Left hindlimb (tissue), 1 donor: ENCODE results near the gene DYRK1A.

Source experiments
- DNase-seq: peaks from one replicate; pipeline ENCODE4 v3.0.0-alpha.2; 2018

DYRK1A gene

DNA sequence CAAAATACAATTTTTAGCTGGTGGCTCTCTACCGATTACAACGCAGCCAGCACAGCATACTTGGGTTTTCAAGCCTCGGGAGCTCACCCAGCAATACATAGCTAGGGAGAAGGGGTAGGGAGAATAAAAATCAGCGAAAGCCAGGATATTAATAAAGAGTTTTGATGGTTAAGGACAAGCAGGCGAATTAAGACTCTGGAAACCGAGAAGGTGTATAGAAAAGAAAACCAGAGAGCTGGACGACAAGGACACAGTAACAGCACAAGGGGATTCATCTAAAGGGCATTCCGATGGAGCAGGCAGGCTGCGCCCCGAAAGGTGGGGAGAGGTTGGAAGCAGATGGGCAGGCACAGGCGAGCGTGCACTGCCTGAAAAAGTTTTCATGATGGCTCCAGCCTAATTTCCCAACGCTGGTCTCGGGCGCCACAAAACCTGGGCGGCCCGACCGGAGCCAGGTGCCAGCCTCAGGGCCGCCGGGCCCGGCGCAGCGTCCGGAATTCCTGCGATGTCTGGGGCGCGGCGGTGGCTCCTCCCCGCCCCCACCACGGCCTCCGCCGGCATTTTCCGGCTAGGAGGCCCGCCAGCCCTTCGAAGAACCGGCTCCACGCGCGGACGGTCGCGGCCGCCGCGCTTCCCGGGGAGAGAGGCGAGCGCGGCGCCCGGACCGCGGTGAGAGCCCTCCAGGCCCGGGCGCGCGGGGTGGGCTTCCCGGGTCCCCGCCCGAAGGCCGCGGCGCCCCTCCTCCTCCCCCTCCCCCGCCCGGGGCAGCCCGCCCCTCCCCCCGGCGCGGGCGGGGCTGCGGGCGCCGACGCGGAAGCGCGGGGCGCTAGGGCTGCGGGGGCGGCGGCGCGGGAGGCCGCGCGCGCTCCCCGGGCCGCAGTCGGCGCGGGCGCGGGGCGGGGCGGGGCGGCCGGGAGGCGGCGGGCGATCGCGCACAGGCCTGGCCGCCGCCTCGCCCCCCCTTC, 774 bp upstream of the DYRK1A start:
- peak; percentile 79 for DNase-seq

DNA sequence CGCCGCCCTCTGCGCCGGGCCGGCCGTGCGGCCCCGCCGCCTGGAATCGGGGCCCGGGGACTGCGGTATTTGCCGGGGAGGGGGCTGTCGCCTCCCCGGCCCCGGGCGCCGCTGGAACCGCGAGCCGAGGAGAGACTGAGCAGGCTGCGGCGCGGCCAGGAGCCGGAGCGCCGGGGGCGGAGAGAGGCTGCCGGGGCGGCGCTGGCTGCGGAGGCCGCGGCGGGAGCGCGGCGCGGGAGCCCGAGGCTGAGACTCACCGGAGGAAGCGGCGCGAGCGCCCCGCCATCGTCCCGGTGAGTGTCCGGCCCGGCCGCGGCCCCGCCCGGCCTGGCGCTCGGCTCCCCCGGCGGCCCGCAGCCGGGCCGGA, 746 bp downstream of the DYRK1A start:
- DNase-seq, result peak; percentile 43

DNA sequence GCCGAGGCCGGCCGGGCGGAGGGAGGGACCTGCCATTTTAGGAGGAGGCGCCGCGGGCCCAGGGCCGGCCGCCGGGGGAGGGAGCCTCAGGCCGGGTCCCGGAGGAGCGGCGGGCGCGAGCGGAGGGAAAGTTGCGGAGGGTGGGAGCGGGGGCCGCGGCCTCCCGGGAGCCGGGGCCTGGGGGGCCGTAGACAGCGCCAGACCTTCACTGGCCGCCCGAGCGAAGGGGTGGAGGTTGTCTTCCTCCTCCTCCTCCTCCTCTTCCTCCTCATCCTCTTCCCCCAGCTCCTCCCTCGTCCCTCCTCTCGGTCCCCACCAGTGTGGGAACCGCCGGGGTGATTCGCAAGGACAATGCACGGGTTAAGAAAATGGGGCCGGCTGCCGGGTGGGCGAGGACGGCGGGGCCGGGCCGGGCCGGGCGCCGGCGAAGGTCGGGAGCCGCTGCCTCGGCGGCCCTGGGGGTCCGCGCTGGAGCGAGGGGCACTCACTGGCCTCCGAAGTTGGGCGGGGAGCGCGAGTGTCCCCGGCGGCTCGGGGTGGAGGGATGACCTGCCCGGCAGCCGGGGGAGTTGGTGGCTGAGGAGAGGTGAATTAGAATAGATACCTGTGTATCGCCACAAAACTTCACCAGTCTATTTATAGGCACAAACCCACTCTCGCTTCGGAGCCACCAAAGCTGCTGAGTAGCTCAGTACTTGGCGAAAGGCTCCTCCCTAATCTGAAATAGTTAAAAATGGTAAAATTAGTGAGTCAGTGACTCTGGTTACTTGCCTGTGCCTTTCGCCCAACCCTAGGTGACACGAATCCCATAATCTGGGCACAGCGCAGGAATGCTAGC, 1.3 kb downstream of the DYRK1A start:
- peak; percentile 72 for DNase-seq

DNA sequence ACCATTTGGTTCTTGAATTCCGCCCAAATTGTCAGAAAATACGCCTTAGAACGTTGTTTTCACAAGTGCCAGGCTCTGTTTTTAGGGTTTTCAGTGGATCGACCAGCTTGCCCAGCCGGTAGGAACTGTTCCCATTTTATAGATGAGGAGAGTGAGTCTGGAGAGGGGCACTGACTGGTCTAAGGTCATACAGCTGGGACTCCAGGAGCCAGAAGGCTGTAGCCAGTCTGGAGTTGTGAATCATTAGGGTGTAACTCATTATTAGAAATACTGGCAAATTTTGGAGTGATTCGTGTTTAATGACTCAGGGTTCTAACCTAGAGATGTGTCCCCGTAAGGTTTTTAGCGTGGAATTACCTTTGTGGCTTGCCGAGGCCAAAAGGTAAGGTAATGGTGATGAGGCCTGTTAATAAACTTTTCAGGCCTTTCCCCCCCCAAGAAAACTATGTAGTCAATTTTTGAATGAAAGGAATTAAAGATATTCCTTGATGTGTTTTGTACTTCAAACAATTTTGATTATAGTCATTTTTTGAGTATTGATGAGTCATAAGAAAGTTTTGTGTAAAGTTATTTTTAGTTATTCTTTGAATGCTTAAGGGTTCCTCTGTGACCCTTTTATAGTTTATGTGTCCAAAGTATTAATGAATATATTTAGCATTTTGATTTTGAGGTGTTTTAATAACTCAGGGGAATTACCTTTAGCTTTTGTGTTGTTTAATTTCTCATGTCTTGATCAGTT, 2.1 kb downstream of the DYRK1A start:
- DNase-seq, result no peak

DNA sequence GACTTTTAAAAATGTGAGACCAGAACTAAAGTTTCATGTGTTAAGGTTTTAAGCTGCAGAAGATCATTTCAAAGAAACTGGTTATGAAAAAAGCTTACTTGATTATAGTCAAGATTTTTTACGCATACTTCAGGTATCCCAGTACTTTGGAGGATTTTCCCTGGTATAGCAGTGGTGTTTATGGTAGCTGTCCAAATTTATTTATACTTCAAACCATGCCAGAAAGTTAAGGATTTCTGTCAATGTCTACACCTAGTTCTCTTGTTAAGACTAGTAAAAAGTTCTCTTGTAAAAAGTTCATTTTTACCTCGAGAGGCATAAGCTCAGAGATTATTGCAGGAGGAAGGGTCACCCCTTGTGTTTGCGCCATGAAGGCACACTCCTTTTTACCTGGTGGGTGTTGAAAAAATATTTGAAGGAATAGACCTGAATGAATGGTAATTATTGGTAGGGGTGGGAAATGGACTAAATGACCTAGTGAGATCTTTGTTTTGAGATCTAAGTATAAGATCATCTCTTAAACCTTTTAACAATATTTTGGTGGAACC, 2.8 kb downstream of the DYRK1A start:
- DNase-seq, result no peak

DNA sequence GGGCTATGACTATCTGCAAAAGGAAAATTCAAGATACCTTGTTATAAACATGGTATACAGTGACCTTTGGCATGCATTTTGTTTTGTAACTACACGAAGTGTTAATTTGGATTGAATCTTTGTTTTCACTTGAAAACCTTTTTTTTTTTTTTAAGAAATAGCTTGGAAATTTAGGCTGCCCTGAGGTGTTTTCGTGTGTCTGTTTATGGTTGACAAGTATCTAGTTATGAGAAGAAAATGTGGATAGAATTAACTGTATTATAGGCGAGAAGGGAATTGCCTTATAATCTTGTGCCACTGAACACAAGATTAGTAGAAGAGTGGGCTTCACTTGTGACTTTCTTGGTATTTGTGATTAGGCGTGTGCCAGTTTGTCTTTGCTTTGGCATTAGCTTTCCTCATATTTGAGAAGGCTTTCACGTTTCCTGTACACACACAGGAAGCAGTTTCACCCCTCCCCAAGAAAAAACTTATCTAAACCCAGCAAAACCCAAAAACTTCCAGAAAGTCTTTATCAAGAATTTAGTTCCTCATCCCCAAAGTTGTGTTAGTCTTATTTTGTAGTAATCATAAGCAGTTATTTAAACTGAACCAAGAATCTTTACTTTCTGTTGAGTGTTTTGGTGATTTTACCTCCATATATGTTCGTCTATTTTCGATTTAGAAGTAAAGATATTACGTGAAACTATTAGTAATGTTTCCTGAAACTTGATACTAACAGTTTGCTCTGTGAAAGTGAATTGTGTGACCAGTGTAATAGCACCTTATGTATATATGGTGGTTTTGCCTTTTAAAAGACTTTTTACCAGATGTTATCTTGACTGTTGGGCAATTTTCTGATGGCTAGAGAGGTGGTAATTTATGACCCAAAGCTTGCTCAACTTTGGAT, 3.8 kb downstream of the DYRK1A start:
- DNase-seq, result no peak

DNA sequence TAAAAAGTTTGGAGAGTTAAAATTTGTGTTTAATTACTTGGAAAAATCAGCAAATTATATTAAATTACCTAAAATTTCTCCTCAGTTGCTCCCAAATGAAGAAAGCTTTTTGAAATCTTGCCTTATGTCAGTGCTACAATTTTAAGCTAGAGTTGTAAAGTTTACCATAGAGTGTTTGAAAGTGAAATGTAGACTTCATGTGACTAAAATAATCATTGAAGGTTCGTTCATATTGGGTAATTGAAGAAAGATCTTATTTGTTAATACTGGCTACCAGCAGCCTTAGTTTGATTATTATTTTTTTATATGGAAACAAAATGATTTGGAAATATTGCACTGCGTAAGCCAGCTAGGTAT, 4.4 kb downstream of the DYRK1A start:
- no peak for DNase-seq

DNA sequence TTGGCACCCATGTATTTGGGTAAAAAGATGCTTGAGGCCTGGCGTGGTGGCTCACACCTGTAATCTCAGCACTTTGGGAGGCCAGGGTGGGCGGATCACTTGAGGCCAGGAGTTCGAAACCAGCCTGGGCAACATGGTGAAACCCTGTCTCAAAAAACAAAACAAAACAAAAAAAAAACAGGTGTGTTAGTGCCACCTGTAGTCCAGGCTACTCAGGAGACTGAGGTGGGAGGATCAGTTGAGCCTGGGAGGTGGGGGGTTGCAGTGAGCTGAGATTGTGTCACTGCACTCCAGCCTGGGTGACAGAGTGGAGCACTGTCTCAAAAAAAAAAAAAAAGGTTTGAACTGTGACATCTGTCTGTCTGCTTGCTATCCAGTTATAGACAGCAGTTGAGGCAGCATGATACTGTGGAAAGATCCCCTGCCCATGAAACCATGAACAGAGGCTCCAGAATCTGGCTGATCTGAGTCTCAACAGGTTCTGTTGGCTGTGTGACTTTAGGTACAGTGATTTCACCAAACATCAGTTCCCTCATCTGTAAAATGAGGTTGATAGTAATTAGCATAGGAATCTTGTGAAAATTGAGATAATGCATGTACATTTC, 5.7 kb downstream of the DYRK1A start:
- DNase-seq, result no peak

DNA sequence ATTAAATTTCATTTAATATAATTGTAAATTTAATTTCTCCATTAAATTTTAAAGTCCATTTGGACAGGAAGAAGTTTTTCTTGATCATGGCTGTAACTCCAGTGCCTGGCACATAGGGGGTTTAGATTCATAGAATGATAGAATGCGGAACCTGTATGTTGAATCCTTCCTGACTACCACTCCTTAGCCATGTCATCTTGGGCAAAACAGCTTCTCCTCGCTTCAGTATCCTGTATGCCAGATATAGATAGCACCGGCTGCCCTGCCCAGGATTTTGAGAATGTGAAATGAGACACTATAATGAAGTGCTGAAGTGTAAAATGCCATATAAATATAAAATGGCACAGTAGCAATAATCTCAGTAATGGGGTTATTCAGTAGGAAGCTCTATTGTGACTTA, 6.4 kb downstream of the DYRK1A start:
- no peak for DNase-seq

DNA sequence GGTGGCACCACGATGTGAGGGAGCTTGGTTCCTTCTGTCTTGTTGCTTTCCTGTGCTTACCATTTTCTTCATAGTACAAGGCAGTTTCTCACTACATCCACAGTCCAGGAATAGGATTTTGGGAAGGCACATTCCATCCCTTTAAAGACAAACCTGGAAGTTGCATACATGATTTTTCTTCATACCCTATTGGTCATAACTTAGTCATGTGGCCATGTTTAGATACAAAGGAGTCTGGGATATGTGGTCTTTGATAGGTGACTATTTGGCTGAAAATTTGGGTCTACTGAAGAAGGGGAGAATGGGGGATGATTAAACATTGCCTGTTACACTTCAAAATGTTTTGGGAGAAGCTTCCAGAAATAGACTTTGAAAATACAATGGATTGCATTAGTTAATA, 7.0 kb downstream of the DYRK1A start:
- no peak for DNase-seq

DNA sequence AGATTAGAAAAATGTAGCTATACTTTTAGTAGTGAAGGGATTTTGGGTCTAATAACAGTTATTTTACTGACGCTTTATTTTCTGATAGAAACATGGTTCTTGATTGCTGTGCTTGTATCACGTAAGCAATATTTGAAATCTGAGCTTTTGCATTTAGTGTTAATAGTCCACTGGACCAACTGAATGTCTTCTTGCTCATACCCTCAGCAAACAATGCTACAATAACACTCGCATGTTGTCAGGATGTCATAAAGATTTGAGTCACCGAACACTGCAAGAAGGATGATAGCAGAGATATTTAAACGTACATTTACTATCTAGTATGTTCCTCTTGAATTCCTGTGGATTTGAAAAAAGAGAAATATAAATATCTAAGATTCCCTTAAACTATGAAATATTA, 7.5 kb downstream of the DYRK1A start:
- no peak for DNase-seq

DNA sequence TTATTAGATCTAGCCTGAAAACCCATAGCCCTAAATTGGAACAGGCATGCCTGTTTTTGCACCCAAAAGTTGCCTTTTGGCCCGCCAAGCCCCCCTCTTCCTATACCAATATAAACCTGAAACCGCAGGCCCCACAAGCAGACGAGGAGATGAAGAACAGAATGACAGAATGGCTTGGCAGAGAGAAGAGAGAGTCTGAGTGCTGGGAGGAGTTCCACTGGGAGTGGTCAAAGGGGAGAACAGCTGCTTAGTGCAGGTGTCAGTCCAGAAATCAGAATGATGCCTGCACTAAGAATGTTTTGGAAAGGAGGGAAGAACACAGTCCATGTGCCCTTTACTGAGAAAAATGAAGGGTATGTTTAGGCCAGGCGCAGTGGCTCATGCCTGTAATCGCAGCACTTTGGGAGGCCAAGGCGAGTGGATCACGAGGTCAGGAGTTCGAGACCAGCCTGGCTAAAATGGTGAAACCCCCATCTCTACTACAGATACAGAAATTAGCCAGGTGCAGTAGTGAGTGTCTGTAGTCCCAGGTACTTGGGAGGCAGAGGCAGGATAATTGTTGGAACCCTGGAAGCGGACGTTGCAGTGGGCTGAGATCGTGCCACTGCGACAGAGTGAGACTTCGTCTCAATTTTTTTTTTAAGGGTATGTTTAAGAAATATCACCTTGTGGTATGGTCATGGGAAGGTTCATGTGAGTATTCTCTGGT, 9.4 kb downstream of the DYRK1A start:
- no peak for DNase-seq

DNA sequence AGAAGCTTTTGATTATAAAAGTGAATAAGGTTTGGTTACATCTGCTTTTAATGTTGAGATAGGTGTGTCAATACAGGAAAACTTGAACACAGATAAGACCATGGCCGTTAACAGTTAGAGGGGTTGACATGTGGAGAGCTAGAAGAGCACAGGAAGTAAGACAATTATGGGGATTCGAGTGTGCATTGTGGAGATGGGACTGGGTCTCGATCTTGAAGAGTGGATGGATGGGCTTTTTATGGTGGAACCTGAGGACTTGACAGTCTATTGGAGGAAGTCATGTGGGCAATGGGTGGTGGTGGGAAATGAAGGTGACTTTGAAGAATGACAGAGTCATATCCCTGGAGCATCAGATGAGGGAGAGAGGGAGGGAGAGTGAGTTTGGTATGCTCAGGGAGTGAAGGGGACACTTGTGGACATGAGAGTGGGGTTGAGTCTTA, 12.1 kb downstream of the DYRK1A start:
- no peak for DNase-seq

DNA sequence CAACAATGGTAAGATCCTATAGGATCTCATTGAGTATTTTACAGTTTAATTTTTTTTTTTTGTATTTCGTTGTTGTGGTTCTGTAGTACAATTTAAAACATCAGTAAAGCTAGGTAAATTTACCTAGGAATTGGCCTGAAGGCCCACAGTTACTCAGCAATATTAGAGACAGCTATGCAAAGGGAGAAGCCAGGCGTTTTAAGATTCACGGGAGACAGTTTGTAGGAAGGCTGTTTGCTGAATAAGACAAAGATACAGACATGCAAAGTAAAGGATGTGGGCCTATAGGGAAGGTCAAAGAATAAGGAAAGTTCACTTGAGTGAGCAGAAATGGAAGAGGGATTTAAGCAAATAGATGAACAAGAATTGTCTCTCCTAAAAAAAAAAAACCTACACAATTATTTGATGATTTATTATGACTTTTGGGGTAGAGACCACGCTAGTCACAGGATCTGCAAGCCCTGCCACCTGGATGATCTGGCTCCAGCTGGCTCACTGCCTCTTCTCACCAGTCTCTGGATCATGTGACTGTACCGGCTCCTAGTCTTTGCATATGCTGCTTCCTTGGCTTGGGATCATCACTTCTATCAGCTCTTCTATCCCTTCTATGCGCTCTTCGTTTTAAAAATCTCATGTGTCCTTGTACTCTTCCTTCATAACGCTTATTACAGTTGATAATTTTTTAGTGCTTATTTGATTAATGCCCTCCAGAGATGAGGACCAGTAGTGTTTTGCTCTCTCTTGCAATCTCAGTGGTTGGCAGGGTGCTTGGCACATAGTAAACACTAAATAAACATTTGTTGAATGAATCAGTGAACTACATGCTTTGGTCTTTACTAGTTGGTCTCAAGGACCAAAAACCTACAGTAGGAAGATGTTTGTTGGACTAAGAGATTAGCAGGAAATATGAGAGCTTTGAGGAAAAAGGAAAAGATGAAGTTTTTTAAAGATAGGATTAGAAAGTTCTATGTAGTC, 14.1 kb downstream of the DYRK1A start:
- DNase-seq, result no peak

DNA sequence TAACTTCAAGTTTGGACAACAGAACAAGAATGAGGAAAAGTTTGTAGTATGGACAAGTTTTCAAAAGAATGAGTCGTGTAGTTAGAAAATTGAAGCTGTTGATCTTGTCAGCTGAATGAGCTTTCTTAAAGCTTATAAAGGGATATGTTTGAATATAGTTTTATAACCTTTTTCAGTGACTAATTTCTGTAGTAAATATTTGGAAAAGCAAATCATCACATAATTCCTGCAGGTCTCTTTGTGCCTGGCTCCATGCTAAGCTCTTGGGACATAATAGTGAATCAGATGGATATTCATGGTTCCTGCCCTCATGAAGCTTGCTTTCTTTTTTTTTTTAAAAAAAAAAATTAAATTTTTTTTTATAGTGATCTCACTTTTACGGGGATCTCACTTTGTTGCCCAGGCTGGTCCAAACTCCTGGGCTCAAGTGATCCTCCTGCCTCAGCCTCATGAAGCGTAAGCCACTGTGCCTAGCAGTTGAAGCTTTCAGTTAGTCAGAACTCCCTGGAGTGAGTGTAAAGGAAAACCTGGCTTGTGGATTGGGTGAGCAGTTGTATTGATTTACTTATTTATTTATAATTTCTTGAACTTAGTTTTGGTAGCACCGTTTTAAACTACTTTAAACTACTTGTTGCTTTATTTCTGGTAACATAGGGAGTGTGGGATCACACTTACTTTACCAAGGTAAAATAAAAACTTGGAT, 15.5 kb downstream of the DYRK1A start:
- DNase-seq, result no peak

DNA sequence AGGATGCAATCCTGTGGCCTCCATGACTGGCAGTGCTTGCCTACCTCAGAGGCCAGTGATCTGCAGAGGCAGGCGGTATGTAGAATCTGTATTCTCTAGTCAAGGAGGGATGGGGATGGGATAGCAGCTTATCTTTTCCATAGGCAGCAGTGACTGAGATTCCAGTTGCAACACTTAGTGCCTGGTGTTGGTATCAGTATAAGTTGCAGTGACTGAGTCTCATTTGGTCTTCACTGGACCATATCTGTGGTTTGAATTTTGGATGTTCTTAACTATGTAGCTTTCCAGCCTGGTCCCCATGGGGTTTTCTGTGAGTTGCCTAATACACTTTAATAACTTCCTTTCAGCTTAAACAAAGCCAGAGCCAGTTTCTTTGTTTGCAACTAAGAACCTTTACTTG, 16.5 kb downstream of the DYRK1A start:
- no peak for DNase-seq

DNA sequence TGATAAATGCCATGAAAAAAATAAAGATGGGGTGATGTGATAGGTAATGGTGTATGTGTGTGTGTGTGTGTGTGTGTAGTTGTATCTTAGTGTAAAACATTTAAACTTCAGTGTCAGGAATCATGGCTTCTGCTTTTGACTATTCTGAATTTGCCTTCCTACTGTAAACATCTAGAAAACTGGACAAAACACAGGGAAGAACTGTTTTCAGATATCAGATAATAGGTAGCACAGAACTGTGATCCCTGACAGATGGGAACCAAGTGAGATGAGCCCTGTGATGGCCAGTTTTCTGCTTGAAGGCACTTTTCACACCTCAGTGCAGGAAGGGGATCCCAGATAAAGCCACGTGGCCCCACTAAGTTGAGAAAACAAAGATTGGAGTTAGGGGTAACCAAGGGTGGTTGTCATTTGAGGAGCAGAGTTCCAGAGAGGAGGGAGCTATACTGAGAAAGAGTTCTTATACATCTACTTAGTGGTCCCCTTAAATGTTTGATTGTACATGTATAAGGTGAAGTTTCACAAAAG, 17.3 kb downstream of the DYRK1A start:
- DNase-seq, result no peak

DNA sequence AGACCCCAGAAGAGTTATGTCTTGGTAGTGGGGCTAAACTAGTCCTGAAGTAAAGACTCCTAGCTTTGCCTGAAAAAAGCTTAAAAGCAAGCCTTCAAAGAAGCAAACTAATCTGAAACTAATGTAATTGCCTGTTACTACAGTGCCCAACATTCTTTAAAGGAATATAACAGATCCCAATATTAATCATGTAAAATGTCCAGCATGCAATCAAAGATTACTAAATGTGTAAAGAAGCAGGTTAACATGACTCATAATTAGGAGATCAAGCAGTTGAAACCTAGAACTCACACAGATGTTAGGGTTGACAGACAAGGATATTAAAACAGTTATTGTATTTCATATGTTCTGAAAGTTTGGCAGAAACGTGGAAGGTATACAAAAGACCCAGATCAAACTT, 17.8 kb downstream of the DYRK1A start:
- DNase-seq, result no peak
